PFSK-1 (cell line): ENCODE measurements around the gene VAPB.

ENCODE experiments used
- FOXP2 ChIP-seq: optimal IDR thresholded peaks from 2 replicates; pipeline ENCODE3; 2011; ENCODE audit warnings: borderline replicate concordance, control low read depth, inconsistent platforms; ENCODE audit not compliant: insufficient read depth; ENCODE audit errors: extremely low read length, extremely low read depth
- POLR2AphosphoS5 ChIP-seq: IDR thresholded peaks from 2 replicates; pipeline ENCODE4 v1.6.1; 2012; ENCODE audit warnings: low read depth, mild to moderate bottlenecking, control low read depth, low read length, moderate library complexity
- SIN3A ChIP-seq: IDR thresholded peaks from 2 replicates; pipeline ENCODE4 v1.6.1; 2012; ENCODE audit warnings: mild to moderate bottlenecking, low read length, moderate library complexity, borderline replicate concordance; ENCODE audit not compliant: insufficient read depth
- TAF1 ChIP-seq: IDR thresholded peaks from 2 replicates; pipeline ENCODE4 v1.6.1; 2012; ENCODE audit warnings: low read length, control low read depth, borderline replicate concordance; ENCODE audit not compliant: insufficient read depth
- TF ChIP-seq, protein P1 (sequence below), 2 experiments: IDR thresholded peaks; 2 replicates each; pipeline versions ENCODE4 v1.6.1 to v1.8.0; 2011 to 2012; ENCODE audit warnings: low read depth in 2 of 2, low read length in 2 of 2, control low read depth in 1 of 2, inconsistent platforms in 1 of 2, mild to moderate bottlenecking in 1 of 2, moderate library complexity in 1 of 2; ENCODE audit not compliant: insufficient read depth in 1 of 2

VAPB gene

DNA sequence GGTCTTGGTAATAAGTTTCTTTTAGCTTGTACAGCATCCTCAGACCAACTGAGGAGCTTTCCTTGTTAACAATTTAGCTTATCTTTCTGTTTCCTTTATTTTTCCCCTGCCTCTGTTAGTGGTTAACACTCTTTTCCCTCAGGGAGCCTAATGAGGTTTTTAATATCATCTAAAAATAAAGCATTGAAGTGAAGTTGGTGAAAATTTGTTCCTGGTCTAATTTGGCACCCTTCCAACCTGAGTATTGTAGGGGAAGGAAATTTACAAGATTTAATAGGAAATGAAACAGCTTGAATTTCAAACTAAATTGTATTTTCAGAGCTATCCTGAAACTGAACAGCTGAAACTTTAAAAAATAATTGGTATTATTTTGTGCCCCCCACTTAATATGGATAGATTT is 28.1 kb upstream of the VAPB start:
- TF ChIP-seq FOXP2, result no peak
- no peak for TF ChIP-seq TAF1

DNA sequence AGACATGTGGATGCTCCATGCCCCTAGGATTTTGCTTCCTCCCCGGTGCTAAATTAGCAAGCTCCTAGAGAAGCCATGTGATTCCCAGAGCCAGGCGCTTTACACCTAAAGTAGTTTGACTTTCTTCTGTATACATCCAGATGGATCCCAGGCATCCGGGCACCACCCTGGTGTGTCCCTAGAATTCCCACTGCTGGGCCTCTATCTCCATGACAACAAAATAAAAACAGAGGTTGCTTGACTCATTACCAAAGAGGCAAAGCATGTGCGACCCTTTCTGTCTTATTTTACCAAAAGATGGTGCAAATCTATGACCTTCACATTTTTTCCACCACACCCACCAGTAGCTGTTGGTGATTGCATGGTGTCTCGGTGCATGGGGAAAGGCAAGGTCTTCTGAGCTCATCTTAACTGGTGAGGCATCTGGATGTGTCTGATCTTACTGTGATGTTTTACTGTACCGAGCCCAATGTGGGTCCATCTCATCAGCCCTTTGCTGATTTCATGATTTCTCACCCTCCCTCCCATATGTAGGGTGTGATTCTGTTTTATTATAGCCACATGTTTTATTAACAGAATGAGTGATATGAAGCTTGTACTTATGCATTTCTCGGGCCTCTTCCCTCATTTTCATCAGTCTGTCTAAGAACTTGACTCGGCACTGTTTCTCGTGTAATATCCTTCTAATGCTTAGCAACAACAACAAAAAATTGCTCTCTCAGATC is 27.4 kb upstream of the VAPB start:
- TF ChIP-seq, protein P1, sequence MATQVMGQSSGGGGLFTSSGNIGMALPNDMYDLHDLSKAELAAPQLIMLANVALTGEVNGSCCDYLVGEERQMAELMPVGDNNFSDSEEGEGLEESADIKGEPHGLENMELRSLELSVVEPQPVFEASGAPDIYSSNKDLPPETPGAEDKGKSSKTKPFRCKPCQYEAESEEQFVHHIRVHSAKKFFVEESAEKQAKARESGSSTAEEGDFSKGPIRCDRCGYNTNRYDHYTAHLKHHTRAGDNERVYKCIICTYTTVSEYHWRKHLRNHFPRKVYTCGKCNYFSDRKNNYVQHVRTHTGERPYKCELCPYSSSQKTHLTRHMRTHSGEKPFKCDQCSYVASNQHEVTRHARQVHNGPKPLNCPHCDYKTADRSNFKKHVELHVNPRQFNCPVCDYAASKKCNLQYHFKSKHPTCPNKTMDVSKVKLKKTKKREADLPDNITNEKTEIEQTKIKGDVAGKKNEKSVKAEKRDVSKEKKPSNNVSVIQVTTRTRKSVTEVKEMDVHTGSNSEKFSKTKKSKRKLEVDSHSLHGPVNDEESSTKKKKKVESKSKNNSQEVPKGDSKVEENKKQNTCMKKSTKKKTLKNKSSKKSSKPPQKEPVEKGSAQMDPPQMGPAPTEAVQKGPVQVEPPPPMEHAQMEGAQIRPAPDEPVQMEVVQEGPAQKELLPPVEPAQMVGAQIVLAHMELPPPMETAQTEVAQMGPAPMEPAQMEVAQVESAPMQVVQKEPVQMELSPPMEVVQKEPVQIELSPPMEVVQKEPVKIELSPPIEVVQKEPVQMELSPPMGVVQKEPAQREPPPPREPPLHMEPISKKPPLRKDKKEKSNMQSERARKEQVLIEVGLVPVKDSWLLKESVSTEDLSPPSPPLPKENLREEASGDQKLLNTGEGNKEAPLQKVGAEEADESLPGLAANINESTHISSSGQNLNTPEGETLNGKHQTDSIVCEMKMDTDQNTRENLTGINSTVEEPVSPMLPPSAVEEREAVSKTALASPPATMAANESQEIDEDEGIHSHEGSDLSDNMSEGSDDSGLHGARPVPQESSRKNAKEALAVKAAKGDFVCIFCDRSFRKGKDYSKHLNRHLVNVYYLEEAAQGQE (IDR thresholded peaks at IDR 0.05; ENCODE audit: insufficient read depth in 1 of 2, low read depth in 2 of 2, low read length in 2 of 2), result no peak
- TF ChIP-seq FOXP2 (no peak), TAF1 (no peak), SIN3A (no peak), POLR2AphosphoS5 (no peak)

DNA sequence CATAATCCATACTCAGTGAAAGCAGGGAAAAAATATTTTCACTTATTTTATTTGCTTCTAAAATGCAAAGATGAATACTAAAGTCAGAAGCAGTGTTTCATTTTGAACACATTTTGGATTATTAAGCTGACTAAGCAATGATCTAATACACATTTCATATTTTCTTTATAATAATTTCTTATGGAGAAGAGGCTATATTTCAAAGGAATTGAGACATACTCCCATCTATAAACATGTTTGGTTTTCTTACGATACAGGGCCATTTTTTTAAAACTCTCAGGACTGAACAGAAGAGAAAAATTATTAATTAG is 26.9 kb upstream of the VAPB start:
- TF ChIP-seq, protein P1 (IDR thresholded peaks at IDR 0.05; ENCODE audit: insufficient read depth in 1 of 2, low read depth in 2 of 2, low read length in 2 of 2), result no peak
- no peak for TF ChIP-seq SIN3A
- no peak for TF ChIP-seq TAF1
- no peak for TF ChIP-seq FOXP2
- TF ChIP-seq POLR2AphosphoS5, result no peak

DNA sequence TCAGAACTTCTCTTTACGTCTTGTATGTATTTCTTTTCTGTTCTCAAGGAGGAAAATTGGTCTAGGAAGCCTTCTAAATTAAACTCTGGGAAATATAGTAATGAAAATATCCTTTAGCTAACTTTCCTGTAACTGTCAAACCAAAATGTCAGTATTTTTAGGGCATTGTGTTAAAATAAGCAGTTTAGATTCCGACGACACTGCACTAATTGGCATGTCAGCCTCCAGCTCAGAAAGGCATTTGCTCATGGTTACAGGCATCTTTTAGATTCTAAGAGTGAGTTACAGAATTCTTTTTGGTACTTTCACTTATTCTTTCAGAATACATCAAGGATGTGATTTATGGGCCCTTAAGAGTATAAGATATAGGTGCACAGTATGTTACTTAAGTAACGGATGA is 26.1 kb upstream of the VAPB start:
- TF ChIP-seq TAF1, result no peak

DNA sequence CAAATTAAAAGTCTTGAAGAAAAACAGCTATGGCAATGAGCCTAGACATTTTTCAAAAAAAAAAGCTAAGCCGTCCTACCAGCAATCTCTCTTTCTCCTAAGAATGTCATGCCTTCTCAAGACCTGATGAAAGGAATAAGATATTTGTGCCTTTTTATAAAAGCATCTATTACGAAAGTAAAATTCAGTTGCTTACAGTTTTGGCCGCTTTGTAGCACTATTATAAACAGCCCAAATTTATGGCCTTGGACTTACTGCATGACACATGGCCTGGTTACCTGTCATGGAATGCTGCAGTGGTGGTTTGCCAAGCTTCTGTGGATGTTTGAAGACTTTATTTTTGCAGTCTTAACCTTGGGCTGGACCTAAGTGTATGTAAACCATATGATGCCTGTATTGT is 22.2 kb upstream of the VAPB start:
- TF ChIP-seq POLR2AphosphoS5 (no peak), SIN3A (no peak), TAF1 (no peak), FOXP2 (no peak)
- TF ChIP-seq, protein P1 (IDR thresholded peaks at IDR 0.05; ENCODE audit: insufficient read depth in 1 of 2, low read depth in 2 of 2, low read length in 2 of 2), result no peak

DNA sequence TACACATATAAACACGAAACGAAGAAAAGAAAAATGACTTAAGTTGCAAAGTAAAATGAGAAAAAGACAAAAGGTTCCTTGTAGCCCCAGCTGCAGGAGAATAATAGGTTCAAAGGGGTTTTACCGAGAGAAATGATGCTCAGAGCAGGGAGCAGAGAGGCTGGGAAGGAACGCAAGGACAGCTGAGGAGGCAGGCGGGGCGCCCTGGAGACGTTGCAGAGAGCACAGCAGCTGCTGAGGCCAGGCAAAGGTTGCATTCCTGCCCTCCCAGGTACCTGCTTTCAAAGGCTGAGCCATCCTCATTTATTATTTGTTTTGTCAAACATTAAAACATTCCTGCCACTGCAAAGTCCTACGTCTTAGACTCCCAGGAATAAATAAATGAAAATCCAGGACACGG is 16.2 kb upstream of the VAPB start:
- TF ChIP-seq SIN3A (no peak), FOXP2 (no peak), POLR2AphosphoS5 (no peak), TAF1 (no peak)
- TF ChIP-seq, protein P1 (IDR thresholded peaks at IDR 0.05; ENCODE audit: insufficient read depth in 1 of 2, low read depth in 2 of 2, low read length in 2 of 2), result no peak
